Transverse colon (tissue), 4 donors: ENCODE measurements around the gene RALGPS2. TPM values are rescaled to one million over a fixed set of nuclear protein-coding genes. Genes with fewer than 3 reads are reported as not detected.

ENCODE experiments used
- DNase-seq: peaks from one replicate; pipeline ENCODE4 v3.0.0-alpha.2; 2019
- H3K27ac ChIP-seq, 4 donors: fragments of 200-600 bp; sonication (generic); 2 replicates each; pipeline ENCODE4 v1.5.1; 2016 to 2018; ENCODE audit warnings: inconsistent platforms in 4 of 4
- H3K27me3 ChIP-seq: fragments of 200-600 bp; sonication (generic); 2 replicates; pipeline ENCODE4 v1.5.1; 2017; ENCODE audit warnings: inconsistent platforms
- H3K36me3 ChIP-seq, 4 donors: fragments of 200-600 bp; sonication (generic); 2 replicates each; pipeline ENCODE4 v1.5.1; 2017 to 2019; ENCODE audit warnings: inconsistent platforms in 4 of 4
- H3K4me1 ChIP-seq, 4 donors: fragments of 200-600 bp; sonication (generic); 2 replicates each; pipeline ENCODE4 v1.5.1; 2017 to 2020; ENCODE audit warnings: inconsistent platforms in 4 of 4
- H3K4me3 ChIP-seq, 4 donors: fragments of 200-600 bp; sonication (generic); 1 replicate in 1 of 4; 2 replicates in 3 of 4; pipeline versions ENCODE4 v1.5.1 to v1.6.1; 2017 to 2019; ENCODE audit warnings: inconsistent platforms in 4 of 4
- H3K9me3 ChIP-seq, 2 donors: fragments of 200-600 bp; sonication (generic); 2 replicates each; pipeline ENCODE4 v1.5.1; 2017 to 2019; ENCODE audit warnings: inconsistent platforms in 2 of 2
- EP300 ChIP-seq: sonication (generic); formaldehyde crosslinking; IDR thresholded peaks from one replicate; pipeline ENCODE4 v1.6.1; 2017; ENCODE audit warnings: antibody characterized with exemption, low read depth
- POLR2A ChIP-seq: fragments of 450-650 bp; IDR thresholded peaks from one replicate; pipeline ENCODE4 v1.6.1; 2016; ENCODE audit warnings: antibody characterized with exemption, mild to moderate bottlenecking, moderate library complexity
- POLR2AphosphoS5 ChIP-seq, 3 donors: sonication (generic); formaldehyde crosslinking; IDR thresholded peaks; one replicate each; pipeline ENCODE4 v1.6.1; 2016; ENCODE audit warnings: antibody characterized with exemption in 3 of 3
- WGBS, 2 donors: methylation state at CpG; one replicate each; pipeline ENCODE4 v1.1.5; 2018; ENCODE audit warnings: low coverage in 1 of 2; 5-methylcytosine and 5-hydroxymethylcytosine counted together
- in situ Hi-C, 4 donors: fragments of 200-750 bp; cut with MboI; loops; one replicate each; pipeline versions ENCODE4 v1.15.0 to v1.15.1; 2017; ENCODE audit warnings: low sequenced_read_pairs in 3 of 4, low pct_ligation_motif_present in 1 of 4, low pct_unique_long_range_greater_than_20kb in 1 of 4
- intact Hi-C: fragments of 100-400 bp; cut with DNase I; formaldehyde crosslinking; loops from one replicate; pipeline ENCODE4 v1.15.1; 2023; ENCODE audit warnings: low total_unique reads
- total RNA-seq, 4 donors: library from RNA; depleted of rRNA; stranded (reverse); fragments of >200 nt; gene quantifications; one replicate each; pipeline ENCODE4 v1.1.0, GENCODE V29; 2016
- TF ChIP-seq, protein P1 (sequence below), 5 experiments: fragments of 200-600 bp in 3 of 5; fragments of 450-650 bp in 2 of 5; sonication (generic) in 3 of 5; IDR thresholded peaks; 1 replicate in 2 of 5; 2 replicates in 3 of 5; pipeline ENCODE4 v1.5.1; 2016 to 2017; ENCODE audit warnings: antibody characterized with exemption in 5 of 5, inconsistent platforms in 3 of 5, mild to moderate bottlenecking in 2 of 5, moderate library complexity in 1 of 5

The RALGPS2 gene
- total RNA-seq, 4 donors from 2014 or later: 21.5 to 50.8 (median 34.0) TPM

DNA sequence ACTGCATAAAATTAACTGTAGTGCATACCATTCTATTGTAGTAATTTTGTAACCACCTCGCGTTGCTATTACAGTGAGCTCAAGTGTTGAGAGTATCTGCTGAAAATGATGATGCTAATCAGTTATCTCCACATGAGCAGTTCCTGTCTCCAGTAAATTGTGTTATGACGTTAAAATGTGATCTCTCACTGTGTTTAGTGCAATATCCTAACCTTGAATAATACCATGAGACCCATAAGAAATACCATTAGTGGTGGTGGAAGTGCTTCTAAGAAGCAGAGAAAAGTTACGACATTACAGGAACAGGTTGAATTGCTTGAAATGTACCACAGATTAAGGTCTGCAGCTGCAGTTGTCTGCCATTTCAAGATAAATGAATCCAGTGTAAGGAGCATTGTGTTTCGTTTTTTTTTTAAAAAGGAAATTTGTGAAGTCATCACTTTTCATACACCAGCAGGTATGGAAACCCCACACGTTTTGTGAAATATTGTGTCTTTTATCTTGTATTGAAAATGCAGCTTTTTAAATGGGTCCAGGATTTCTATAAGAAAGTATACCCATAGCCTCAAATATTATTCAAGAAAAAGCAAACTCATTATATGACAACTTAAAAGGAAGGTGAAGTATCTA is 73.3 kb downstream of the RALGPS2 start:
- H3K27me3 ChIP-seq: no peaks in the 10 kb centered on the region
- no peak for DNase-seq
- TF ChIP-seq, protein P1, sequence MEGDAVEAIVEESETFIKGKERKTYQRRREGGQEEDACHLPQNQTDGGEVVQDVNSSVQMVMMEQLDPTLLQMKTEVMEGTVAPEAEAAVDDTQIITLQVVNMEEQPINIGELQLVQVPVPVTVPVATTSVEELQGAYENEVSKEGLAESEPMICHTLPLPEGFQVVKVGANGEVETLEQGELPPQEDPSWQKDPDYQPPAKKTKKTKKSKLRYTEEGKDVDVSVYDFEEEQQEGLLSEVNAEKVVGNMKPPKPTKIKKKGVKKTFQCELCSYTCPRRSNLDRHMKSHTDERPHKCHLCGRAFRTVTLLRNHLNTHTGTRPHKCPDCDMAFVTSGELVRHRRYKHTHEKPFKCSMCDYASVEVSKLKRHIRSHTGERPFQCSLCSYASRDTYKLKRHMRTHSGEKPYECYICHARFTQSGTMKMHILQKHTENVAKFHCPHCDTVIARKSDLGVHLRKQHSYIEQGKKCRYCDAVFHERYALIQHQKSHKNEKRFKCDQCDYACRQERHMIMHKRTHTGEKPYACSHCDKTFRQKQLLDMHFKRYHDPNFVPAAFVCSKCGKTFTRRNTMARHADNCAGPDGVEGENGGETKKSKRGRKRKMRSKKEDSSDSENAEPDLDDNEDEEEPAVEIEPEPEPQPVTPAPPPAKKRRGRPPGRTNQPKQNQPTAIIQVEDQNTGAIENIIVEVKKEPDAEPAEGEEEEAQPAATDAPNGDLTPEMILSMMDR (IDR thresholded peaks at IDR 0.05): no peak
- TF ChIP-seq POLR2A (no peak), POLR2AphosphoS5 (IDR thresholded peaks at IDR 0.05) (no peak), EP300 (no peak)
- no peaks in the 10 kb centered on the region for H3K36me3 ChIP-seq
- no peaks in the 10 kb centered on the region for H3K9me3 ChIP-seq
- 94 to 96% methylated on average over 6 of the region's 6 CpGs for WGBS, 2 donors
- no peak overlapping the region for H3K27ac ChIP-seq
- intact Hi-C loops (no loop called here), in situ Hi-C loops (no loop called here)
- H3K4me3 ChIP-seq: no peak overlapping the region
- no peaks in the 10 kb centered on the region for H3K4me1 ChIP-seq

DNA sequence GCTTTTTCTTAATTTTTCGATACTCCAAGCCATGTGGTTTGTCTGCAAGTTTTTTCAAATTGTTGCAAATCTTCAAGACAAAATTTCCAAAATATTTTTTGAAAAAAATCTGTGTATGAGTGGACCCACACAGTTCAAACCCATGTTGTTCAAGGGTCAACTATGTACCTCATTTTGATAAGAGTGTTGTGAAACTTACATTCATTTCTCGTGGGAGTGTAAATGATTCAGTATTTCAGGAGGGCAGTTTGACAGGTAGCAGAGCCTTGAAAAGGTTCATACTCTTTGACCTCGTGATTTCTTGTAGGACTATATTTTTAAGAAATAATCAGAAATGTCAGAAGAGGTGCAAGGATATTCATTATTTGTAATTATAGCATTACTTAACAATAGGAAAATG is 77.8 kb downstream of the RALGPS2 start:
- 84 to 86% methylated on average over 3 of the region's 3 CpGs for WGBS, 2 donors
- DNase-seq: no peak
- Histone ChIP-seq H3K4me3 (no peak overlapping the region), H3K4me1 (no peaks in the 10 kb centered on the region), H3K36me3 (no peaks in the 10 kb centered on the region), H3K9me3 (no peaks in the 10 kb centered on the region), H3K27ac (no peak overlapping the region), H3K27me3 (no peaks in the 10 kb centered on the region)
- in situ Hi-C loops: loop anchor here in 1 of 4 donors (25.0 kb wide), 1 partner anchor 109 kb away; no protein-coding TSS in a partner anchor
- TF ChIP-seq POLR2AphosphoS5 (IDR thresholded peaks at IDR 0.05) (no peak), POLR2A (no peak)
- TF ChIP-seq, protein P1 (IDR thresholded peaks at IDR 0.05): no peak
- intact Hi-C loops: no loop called here

DNA sequence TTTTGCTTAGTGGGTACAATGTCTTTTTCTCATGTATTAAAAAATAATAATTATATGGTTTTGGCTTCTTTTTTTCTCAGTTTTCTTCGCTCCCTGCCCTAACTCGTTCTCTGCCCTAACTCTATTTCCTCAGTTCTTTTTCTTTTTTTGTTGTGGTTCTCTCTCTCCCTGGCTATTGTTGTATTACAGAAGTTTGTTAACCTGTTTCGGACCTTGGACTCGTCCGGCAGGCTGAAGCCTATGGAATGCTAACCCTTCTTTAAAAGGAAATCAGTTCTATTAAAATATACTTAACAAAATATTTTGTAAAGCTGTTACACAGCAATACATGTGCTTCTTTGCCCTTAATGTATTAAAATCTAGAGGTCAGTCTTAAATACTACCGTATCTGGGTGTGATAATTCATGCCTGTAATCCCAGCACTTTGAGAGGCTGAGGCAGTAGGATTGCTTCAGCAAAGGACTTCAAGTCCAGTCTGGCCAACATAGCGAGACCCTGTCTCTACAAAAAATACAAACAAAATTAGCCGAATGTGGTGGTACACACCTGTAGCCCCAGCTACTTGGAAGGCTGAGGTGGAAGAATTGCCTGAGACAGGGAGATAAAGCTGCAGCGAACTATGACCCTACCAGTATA is 81.7 kb downstream of the RALGPS2 start:
- H3K4me3 ChIP-seq: no peak overlapping the region
- WGBS, 2 donors: 93% methylated on average over 7 to 9 of the region's 9 CpGs
- H3K9me3 ChIP-seq: no peaks in the 10 kb centered on the region
- TF ChIP-seq POLR2A: no peak
- TF ChIP-seq POLR2AphosphoS5 (IDR thresholded peaks at IDR 0.05): no peak
- TF ChIP-seq EP300: no peak
- TF ChIP-seq, protein P1 (IDR thresholded peaks at IDR 0.05): no peak
- no peak overlapping the region for H3K27ac ChIP-seq
- DNase-seq: no peak
- no peaks in the 10 kb centered on the region for H3K27me3 ChIP-seq
- no peaks in the 10 kb centered on the region for H3K4me1 ChIP-seq
- in situ Hi-C loops: loop anchor here in 1 of 4 donors (25.0 kb wide), 1 partner anchor 106 kb away; no protein-coding TSS in a partner anchor
- peaks cover 0 to 8% (median 0%) of the 10 kb centered on the region in 4 donors for H3K36me3 ChIP-seq
- intact Hi-C loops: no loop called here

DNA sequence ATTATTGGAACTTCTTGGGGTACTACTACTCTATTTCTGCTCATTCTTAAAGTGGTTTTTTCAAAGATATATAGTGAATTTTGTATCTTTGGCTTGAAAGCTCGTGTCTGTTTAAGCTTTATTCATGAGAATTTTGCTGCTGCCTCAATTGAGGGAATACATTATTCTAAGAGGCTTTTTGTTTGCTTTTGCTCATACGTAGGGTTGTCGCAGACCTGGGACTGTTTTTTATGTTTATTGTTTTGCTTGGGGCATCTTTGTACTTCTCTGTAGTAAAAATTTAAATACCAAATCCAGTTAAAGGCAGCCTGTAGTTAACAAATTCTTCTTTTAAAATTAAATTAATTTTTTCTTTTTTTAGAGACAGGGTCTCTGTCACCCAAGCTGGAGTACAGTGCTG is 83.5 kb downstream of the RALGPS2 start:
- Histone ChIP-seq H3K4me3 (no peak overlapping the region), H3K27ac (no peak overlapping the region), H3K9me3 (no peaks in the 10 kb centered on the region), H3K27me3 (no peaks in the 10 kb centered on the region), H3K4me1 (no peaks in the 10 kb centered on the region), H3K36me3 (peaks cover 0 to 8% (median 0%) of the 10 kb centered on the region in 4 donors)
- 91 to 96% methylated on average over 3 of the region's 3 CpGs for WGBS, 2 donors
- no peak for DNase-seq
- no peak for TF ChIP-seq POLR2AphosphoS5 (IDR thresholded peaks at IDR 0.05)
- TF ChIP-seq POLR2A: no peak
- TF ChIP-seq, protein P1 (IDR thresholded peaks at IDR 0.05): no peak
- TF ChIP-seq EP300: no peak
- intact Hi-C loops (no loop called here), in situ Hi-C loops (loop anchor here in 1 of 4 donors (25.0 kb wide), 1 partner anchor 104 kb away; no protein-coding TSS in a partner anchor)
